ENCODE measurements around the gene CASP12.
A peak's percentile ranks its signal among the peaks of the same experiment; 100 is the strongest.

Gene CASP12

DNA sequence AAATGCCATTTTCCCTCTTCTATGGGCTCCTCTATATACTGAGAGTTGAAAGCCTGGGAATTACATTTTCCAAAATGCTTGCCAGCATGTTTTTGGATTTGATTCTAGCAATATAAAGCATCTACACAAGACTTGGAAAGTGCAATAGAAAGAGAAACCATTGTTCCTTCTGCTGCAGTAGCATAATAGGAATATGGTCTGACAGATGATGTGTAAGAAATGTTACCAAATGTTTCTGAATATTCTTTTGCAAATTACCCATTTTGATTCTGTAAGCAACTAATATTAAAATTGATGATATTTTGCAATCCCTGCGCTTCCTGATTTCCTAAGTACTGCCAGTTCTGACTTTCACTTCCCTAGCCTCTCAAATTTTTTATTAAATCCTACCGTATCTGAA, 61.6 kb downstream of the CASP12 start:
- DNase-seq (ENCODE audit: low spot score), result peak; percentile 48

Data from globus pallidus (tissue), 1 donor.